Upper lobe of right lung (tissue), 1 donor: ENCODE results near the gene BMPER. TPM values are rescaled to one million over a fixed set of nuclear protein-coding genes. Genes with fewer than 3 reads are reported as not detected.
A peak's percentile ranks its signal among the peaks of the same experiment; 100 is the strongest.

Source experiments
- ATAC-seq: fragments of 200-7000 bp; cut with Tn5 transposase; one replicate; pipeline ENCODE4 v1.9.1; 2020; ENCODE audit warnings: mild to moderate bottlenecking, moderate library complexity
- DNase-seq: peaks from one replicate; pipeline ENCODE4 v3.0.0-alpha.2; 2020
- H3K27ac ChIP-seq: fragments of 200-600 bp; one replicate; pipeline ENCODE4 v1.8.0; 2022
- H3K27me3 ChIP-seq: fragments of 200-600 bp; one replicate; pipeline ENCODE4 v1.8.0; 2022; ENCODE audit warnings: mild to moderate bottlenecking
- H3K36me3 ChIP-seq: fragments of 200-600 bp; one replicate; pipeline ENCODE4 v1.8.0; 2022
- H3K4me1 ChIP-seq: fragments of 200-600 bp; one replicate; pipeline ENCODE4 v1.8.0; 2022
- H3K4me3 ChIP-seq: fragments of 200-600 bp; one replicate; pipeline ENCODE4 v1.8.0; 2022; ENCODE audit warnings: mild to moderate bottlenecking
- H3K9me3 ChIP-seq: fragments of 200-600 bp; one replicate; pipeline ENCODE4 v1.8.0; 2022
- intact Hi-C: fragments of 100-400 bp; cut with DNase I; formaldehyde crosslinking; loops from one replicate; pipeline ENCODE4 v1.11.0; 2022
- total RNA-seq: library from RNA; stranded (reverse); fragmentation: NEBNext Ultra II Directional; extraction: Animal tissue kit (Norgen Biotek cat#: 25700); gene quantifications from one replicate; pipeline ENCODE4 v1.2.1, GENCODE V29; 2021
- TF ChIP-seq, protein P1 (sequence below): fragments of 200-600 bp; IDR thresholded peaks from one replicate; pipeline ENCODE4 v1.8.0; 2022; ENCODE audit warnings: antibody characterized with exemption
- donor health status: DM: no; HTN: yes; CAD: no; lungs with severe emphysema.

BMPER gene
- total RNA-seq, 1 donor from 2014 or later = 10.0 TPM

DNA sequence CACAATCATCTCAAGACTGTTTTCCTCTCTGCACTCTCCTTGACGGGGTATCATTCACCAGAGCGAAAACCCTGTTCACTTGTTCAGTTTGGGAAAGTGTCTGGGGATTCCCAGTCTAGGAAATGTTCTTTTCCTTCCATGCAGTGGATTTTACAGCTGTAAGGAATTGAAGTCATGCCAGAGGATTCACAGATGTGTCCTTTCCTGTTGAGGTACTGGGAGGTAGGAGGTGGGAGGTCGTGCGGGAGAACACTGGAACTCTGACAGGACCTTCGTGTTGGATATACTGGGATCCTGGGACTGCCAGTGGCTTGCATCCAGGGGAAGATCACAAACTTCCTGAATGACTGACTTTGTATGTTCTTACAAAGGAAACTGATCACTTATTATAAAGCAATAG is 185.5 kb downstream of the BMPER start:
- TF ChIP-seq, protein P1, sequence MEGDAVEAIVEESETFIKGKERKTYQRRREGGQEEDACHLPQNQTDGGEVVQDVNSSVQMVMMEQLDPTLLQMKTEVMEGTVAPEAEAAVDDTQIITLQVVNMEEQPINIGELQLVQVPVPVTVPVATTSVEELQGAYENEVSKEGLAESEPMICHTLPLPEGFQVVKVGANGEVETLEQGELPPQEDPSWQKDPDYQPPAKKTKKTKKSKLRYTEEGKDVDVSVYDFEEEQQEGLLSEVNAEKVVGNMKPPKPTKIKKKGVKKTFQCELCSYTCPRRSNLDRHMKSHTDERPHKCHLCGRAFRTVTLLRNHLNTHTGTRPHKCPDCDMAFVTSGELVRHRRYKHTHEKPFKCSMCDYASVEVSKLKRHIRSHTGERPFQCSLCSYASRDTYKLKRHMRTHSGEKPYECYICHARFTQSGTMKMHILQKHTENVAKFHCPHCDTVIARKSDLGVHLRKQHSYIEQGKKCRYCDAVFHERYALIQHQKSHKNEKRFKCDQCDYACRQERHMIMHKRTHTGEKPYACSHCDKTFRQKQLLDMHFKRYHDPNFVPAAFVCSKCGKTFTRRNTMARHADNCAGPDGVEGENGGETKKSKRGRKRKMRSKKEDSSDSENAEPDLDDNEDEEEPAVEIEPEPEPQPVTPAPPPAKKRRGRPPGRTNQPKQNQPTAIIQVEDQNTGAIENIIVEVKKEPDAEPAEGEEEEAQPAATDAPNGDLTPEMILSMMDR = no peak
- intact Hi-C loops = no loop called here
- H3K27me3 ChIP-seq = no peaks in the 10 kb centered on the region
- no peaks in the 10 kb centered on the region for H3K9me3 ChIP-seq
- DNase-seq (no peak), ATAC-seq (no peak)
- H3K36me3 ChIP-seq = no peaks in the 10 kb centered on the region
- no peaks in the 10 kb centered on the region for H3K4me1 ChIP-seq
- no peak overlapping the region for H3K27ac ChIP-seq
- H3K4me3 ChIP-seq = no peak overlapping the region

DNA sequence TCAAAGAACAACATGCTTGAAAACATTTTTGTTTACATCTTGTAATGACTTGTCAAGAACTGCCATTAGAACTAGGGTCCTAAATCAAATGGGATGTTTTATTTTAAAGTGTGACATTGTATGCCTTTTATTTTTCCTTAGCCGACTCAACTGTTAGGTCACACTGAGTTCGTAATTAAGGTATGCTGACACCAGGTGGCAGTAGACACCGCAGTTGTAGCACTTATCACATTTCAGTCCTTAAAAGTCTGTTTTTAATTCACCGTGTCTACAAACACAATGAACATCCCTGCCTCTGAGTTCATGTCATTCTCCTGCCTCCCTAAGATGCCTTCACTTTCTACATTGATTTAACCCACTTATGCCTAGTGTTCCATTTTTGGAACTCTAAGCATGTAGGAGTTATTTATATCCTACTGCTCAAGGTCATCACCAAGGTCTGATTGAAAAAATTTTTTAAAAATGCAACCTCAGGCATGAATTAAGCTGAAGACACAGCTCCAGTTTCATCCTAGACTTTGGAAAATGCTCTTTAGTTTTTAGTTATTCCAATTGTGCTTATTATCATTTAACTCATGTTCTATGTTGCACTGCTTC is 186.1 kb downstream of the BMPER start:
- ATAC-seq (peak; percentile 56), DNase-seq (no peak)
- Histone ChIP-seq H3K9me3 (no peaks in the 10 kb centered on the region), H3K4me1 (no peaks in the 10 kb centered on the region), H3K27me3 (no peaks in the 10 kb centered on the region), H3K27ac (no peak overlapping the region), H3K36me3 (no peaks in the 10 kb centered on the region), H3K4me3 (no peak overlapping the region)
- intact Hi-C loops = no loop called here
- TF ChIP-seq, protein P1 = peak; percentile 42

DNA sequence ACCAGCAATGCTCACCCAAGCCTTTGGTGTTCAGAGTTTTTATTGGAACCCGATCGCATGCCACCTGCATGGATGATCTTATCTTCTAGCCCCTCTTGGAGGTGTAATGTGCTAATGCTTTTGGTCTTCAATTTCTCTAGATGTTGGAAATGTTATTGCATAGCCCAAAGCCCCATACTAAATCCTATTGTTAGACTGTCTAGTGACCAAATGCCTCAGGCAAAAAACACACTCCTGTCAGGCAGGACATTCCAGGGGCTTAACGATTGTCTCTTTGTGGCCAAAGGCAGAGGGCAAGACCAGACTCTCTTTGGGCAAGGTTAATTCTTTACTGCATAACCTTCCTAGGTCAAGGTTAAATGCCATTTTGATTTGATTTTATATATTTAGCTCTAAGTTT is 187.9 kb downstream of the BMPER start:
- Histone ChIP-seq H3K4me3 (no peak overlapping the region), H3K9me3 (no peaks in the 10 kb centered on the region), H3K27me3 (no peaks in the 10 kb centered on the region), H3K27ac (no peak overlapping the region), H3K36me3 (no peaks in the 10 kb centered on the region), H3K4me1 (no peaks in the 10 kb centered on the region)
- intact Hi-C loops = no loop called here
- DNase-seq (no peak), ATAC-seq (no peak)
- TF ChIP-seq, protein P1 = no peak

DNA sequence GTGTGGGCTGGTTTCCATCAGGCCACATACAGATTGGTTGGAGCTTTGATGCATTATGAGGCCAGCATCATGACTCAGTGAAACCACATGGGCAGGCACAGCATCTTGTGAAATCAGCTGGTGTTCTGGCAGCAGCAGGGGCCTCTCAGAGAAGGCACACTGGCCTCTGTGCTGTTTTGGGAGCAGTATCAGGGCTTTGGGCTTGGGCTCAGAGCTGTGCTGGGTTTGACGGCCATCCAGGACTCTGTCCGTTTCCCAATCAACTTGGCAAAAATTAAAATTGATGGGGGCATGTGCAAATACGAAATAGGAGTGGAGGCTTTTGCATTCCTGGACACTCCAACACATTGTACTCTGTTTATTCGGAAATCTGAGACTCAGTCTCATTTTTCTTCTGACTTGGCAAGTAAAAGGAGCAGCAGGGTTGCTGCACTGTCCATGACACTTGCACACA is 190.9 kb downstream of the BMPER start:
- intact Hi-C loops = no loop called here
- no peak overlapping the region for H3K27ac ChIP-seq

DNA sequence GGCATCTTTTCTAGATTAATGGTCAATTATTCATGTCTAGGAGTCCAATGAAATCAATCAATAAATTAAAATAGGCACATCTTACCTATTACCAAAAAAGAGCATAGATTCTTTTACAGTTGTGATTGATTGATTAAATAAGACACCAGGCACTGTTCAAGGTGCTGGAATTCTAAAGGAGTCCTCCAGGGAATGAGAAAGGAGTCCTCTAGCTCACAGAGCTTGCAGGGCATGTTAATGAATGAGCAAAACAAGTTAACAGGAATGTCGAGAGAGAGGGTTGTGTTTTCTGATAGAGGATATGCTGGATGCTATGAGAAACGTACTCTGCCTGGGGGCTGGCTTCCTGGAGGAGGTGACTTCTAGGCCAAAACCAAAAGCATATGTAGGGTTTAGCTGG is 191.4 kb downstream of the BMPER start:
- Histone ChIP-seq H3K9me3 (no peaks in the 10 kb centered on the region), H3K27me3 (no peaks in the 10 kb centered on the region), H3K4me1 (no peaks in the 10 kb centered on the region), H3K27ac (no peak overlapping the region), H3K4me3 (no peak overlapping the region), H3K36me3 (no peaks in the 10 kb centered on the region)
- TF ChIP-seq, protein P1 = no peak
- ATAC-seq = no peak
- DNase-seq = no peak
- intact Hi-C loops = no loop called here

More for the DNA sequence above, 190.9 kb downstream of the BMPER start:
- DNase-seq (no peak), ATAC-seq (peak; percentile 67)
- H3K4me1 ChIP-seq = no peaks in the 10 kb centered on the region
- TF ChIP-seq, protein P1 = no peak
- no peaks in the 10 kb centered on the region for H3K9me3 ChIP-seq
- no peak overlapping the region for H3K4me3 ChIP-seq
- H3K36me3 ChIP-seq = no peaks in the 10 kb centered on the region
- H3K27me3 ChIP-seq = no peaks in the 10 kb centered on the region

DNA sequence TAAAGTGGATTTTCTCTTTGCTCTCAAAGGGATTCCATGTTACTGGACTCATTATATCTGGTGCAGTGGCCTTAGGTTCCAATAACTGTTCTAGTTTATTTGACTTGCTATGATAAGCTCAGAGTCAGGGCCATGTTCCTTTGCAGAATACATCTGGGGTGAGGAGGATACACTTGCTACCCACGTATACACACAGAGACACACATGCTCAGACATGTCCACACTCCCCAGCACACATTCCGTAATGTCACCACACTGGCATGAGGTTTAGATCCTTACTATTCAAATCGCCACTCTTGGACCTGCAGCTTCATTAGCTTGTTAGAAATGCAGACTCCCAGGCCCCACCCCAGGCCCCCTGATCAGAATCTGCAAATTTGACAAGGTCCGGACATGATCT is 195.3 kb downstream of the BMPER start:
- H3K4me1 ChIP-seq = no peaks in the 10 kb centered on the region
- ATAC-seq (no peak), DNase-seq (no peak)
- TF ChIP-seq, protein P1 = no peak
- no peaks in the 10 kb centered on the region for H3K36me3 ChIP-seq
- no peak overlapping the region for H3K27ac ChIP-seq
- H3K27me3 ChIP-seq = no peaks in the 10 kb centered on the region
- H3K9me3 ChIP-seq = no peaks in the 10 kb centered on the region
- no peak overlapping the region for H3K4me3 ChIP-seq
- intact Hi-C loops = no loop called here
